ENCODE results near the gene FBXO39. TPM values are rescaled to one million over a fixed set of nuclear protein-coding genes. Genes with fewer than 3 reads are reported as not detected.

Gene FBXO39
- total RNA-seq, 1 donor from 2014 or later, result 0.49 TPM

- intact Hi-C loops (cut with DNase I), result no loop called here
- DNase-seq (no peak), ATAC-seq (peak; percentile 79)
- Histone ChIP-seq H3K36me3 (no peaks in the 10 kb centered on the region), H3K4me3 (no peak overlapping the region), H3K4me1 (peaks cover 39% of the 10 kb centered on the region), H3K27ac (peak overlapping the region; percentile 83), H3K9me3 (no peaks in the 10 kb centered on the region), H3K27me3 (no peaks in the 10 kb centered on the region)
- TF ChIP-seq CTCF (IDR thresholded peaks at IDR 0.05), result no peak
These were observed 23.7 kb upstream of the FBXO39 start for GRCh38 chr17:6752068-6752909.

DNA sequence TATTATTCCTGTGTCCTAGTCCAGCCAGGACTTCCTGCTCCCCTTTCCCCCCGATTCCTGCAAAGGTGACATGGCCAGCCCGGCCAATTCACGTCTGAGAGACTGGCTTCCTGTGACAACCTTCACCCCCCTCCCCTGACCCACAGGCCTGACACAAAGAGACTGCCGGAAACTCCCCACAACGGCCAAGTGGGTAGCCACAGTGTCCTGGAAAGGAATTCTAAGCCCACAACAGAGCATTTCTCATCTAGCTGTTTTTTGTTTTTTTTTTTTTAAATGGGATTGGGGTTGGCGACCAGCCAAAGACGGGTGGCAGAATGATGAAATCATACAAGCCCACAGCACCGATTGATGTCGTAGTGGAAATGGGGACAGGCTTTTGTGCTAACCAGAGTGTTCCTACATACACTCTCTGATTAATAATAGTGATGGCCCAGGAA, 23.0 kb upstream of the FBXO39 start:
- no peak overlapping the region for H3K4me3 ChIP-seq
- intact Hi-C loops (cut with DNase I), result no loop called here
- TF ChIP-seq CTCF (IDR thresholded peaks at IDR 0.05), result no peak
- H3K27me3 ChIP-seq, result no peaks in the 10 kb centered on the region
- ATAC-seq, result peak; percentile 49
- DNase-seq, result no peak
- H3K4me1 ChIP-seq, result peaks cover 46% of the 10 kb centered on the region
- no peaks in the 10 kb centered on the region for H3K36me3 ChIP-seq
- no peaks in the 10 kb centered on the region for H3K9me3 ChIP-seq
- peak overlapping the region; percentile 83 for H3K27ac ChIP-seq

- Histone ChIP-seq H3K27me3 (no peaks in the 10 kb centered on the region), H3K4me3 (no peak overlapping the region), H3K27ac (peak overlapping the region; percentile 83), H3K36me3 (no peaks in the 10 kb centered on the region), H3K4me1 (peaks cover 48% of the 10 kb centered on the region), H3K9me3 (no peaks in the 10 kb centered on the region)
- intact Hi-C loops (cut with DNase I), result no loop called here
- TF ChIP-seq CTCF (IDR thresholded peaks at IDR 0.05), result no peak
- DNase-seq, result no peak
- no peak for ATAC-seq
These were observed 22.5 kb upstream of the FBXO39 start for GRCh38 chr17:6753546-6753945.

DNA sequence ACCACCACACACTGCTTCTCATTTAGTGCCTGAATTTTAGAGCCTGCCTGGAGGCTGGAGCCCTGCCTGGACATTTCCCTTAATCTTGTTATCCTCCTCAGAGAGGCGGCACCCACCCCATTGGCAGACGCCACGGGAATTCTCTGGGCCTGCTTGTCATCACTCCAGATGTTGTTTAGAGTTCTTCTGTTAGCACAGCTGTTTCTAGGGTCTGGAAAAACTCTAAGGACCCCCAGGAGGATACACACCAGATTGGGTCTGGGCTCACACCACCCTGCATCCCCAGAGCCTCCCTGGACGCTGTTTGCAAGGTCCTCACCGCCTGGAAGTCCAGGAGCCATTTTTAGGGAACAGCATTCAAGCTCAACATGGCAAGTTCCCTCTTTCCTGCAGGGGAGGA, 20.7 kb upstream of the FBXO39 start:
- no peak for TF ChIP-seq CTCF (IDR thresholded peaks at IDR 0.05)
- H3K9me3 ChIP-seq, result no peaks in the 10 kb centered on the region
- no peak for ATAC-seq
- H3K36me3 ChIP-seq, result peaks cover 7% of the 10 kb centered on the region
- intact Hi-C loops (cut with DNase I), result no loop called here
- peaks cover 48% of the 10 kb centered on the region for H3K4me1 ChIP-seq
- H3K27me3 ChIP-seq, result no peaks in the 10 kb centered on the region
- H3K4me3 ChIP-seq, result peak overlapping the region; percentile 70
- peak overlapping the region; percentile 95 for H3K27ac ChIP-seq
- no peak for DNase-seq

DNA sequence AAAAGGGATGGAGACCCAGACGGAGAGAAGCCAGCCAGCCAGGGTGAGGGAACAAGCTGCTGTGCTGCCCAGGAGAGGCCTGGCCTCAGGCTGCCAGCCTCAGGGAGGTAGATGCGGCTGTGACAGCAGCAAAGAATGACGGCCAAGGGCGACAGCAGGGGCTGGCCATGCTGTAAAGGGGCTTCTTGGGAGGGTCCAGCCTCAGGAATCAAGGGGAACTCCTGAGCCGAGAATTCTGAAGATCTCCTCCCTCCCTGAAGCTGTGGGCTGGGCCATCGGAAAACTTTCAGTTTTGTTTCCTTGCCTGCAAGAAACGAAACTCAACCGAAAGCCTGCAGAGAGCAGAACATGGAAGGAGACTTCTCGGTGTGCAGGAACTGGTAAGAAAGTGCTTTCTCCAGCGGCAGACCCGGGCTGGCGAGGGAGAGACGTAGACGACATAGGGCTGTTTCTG, 20.3 kb upstream of the FBXO39 start, which contains the start of gene XAF1:
TSS of gene XAF1 (plus strand) at position 316 of the 454 bp plus-strand sequence. CDS start at position 349, 33 bp downstream.
- Histone ChIP-seq H3K4me3 (peak within 1 kb of the TSS; percentile 70), H3K27me3 (no peaks in the 10 kb centered on the region), H3K4me1 (peaks cover 48% of the 10 kb centered on the region), H3K9me3 (no peaks in the 10 kb centered on the region), H3K36me3 (peaks cover 12% of the 10 kb centered on the region), H3K27ac (peak within 1 kb of the TSS; percentile 95)
- intact Hi-C loops (cut with DNase I), result no loop called here
- ATAC-seq, result peak; percentile 76
- no peak for TF ChIP-seq CTCF (IDR thresholded peaks at IDR 0.05)
- DNase-seq, result peak; percentile 71
